Ishikawa (cell line): ENCODE measurements around the gene PEX11B.

Experiments used
- CREB1 ChIP-seq: IDR thresholded peaks from 2 replicates; pipeline ENCODE4 v1.6.1; 2012; ENCODE audit warnings: low read depth
- EGR1 ChIP-seq: IDR thresholded peaks from 2 replicates; pipeline ENCODE4 v1.6.1; 2012
- EP300 ChIP-seq: IDR thresholded peaks from 2 replicates; pipeline ENCODE4 v1.6.1; 2012; ENCODE audit warnings: borderline replicate concordance
- NFIC ChIP-seq: IDR thresholded peaks from 2 replicates; pipeline ENCODE4 v1.6.1; 2012
- TAF1 ChIP-seq: IDR thresholded peaks from 2 replicates; pipeline ENCODE4 v1.6.1; 2012; ENCODE audit warnings: low read depth, mild to moderate bottlenecking
- TCF12 ChIP-seq: IDR thresholded peaks from 2 replicates; pipeline ENCODE4 v1.6.1; 2012; ENCODE audit warnings: low read depth
- TEAD4 ChIP-seq: IDR thresholded peaks from 2 replicates; pipeline ENCODE4 v1.6.1; 2012
- YY1 ChIP-seq: IDR thresholded peaks from 2 replicates; pipeline ENCODE4 v1.6.1; 2012; ENCODE audit warnings: low read depth
- TF ChIP-seq, protein P1 (sequence below): IDR thresholded peaks from 2 replicates; pipeline ENCODE4 v1.6.1; 2012
- TF ChIP-seq, protein P2 (sequence below): IDR thresholded peaks from 2 replicates; pipeline ENCODE4 v1.6.1; 2012; ENCODE audit warnings: low read depth, mild to moderate bottlenecking
- TF ChIP-seq, protein P3 (sequence below): IDR thresholded peaks from 2 replicates; pipeline ENCODE4 v1.6.1; 2012

DNA sequence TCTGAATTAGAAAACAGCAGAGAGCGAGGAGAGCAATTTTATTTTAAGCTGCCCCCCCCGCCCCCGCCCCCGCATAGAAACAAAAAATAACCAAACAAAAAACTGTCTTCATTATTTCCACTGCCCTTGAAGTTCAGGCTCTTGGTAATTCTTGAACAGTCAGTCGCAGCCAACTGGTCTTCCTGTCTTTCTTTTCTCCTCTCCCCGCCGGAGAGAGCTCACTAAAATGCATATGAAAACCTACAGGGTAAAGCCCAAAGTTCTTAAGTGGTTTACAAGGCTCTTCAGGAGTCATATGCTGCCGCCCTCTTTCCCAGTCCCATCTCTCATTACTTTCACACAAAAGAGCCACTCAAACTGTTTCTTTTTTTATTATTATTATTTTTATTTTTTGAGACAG is 31.7 kb downstream of the PEX11B start:
- TF ChIP-seq EP300 = no peak
- no peak for TF ChIP-seq TAF1
- no peak for TF ChIP-seq TCF12
- no peak for TF ChIP-seq NFIC
- TF ChIP-seq, protein P1, sequence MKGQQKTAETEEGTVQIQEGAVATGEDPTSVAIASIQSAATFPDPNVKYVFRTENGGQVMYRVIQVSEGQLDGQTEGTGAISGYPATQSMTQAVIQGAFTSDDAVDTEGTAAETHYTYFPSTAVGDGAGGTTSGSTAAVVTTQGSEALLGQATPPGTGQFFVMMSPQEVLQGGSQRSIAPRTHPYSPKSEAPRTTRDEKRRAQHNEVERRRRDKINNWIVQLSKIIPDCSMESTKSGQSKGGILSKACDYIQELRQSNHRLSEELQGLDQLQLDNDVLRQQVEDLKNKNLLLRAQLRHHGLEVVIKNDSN = no peak
- TF ChIP-seq, protein P2, sequence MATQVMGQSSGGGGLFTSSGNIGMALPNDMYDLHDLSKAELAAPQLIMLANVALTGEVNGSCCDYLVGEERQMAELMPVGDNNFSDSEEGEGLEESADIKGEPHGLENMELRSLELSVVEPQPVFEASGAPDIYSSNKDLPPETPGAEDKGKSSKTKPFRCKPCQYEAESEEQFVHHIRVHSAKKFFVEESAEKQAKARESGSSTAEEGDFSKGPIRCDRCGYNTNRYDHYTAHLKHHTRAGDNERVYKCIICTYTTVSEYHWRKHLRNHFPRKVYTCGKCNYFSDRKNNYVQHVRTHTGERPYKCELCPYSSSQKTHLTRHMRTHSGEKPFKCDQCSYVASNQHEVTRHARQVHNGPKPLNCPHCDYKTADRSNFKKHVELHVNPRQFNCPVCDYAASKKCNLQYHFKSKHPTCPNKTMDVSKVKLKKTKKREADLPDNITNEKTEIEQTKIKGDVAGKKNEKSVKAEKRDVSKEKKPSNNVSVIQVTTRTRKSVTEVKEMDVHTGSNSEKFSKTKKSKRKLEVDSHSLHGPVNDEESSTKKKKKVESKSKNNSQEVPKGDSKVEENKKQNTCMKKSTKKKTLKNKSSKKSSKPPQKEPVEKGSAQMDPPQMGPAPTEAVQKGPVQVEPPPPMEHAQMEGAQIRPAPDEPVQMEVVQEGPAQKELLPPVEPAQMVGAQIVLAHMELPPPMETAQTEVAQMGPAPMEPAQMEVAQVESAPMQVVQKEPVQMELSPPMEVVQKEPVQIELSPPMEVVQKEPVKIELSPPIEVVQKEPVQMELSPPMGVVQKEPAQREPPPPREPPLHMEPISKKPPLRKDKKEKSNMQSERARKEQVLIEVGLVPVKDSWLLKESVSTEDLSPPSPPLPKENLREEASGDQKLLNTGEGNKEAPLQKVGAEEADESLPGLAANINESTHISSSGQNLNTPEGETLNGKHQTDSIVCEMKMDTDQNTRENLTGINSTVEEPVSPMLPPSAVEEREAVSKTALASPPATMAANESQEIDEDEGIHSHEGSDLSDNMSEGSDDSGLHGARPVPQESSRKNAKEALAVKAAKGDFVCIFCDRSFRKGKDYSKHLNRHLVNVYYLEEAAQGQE = no peak
- TF ChIP-seq YY1 = no peak
- TF ChIP-seq CREB1 = no peak
- TF ChIP-seq, protein P3, sequence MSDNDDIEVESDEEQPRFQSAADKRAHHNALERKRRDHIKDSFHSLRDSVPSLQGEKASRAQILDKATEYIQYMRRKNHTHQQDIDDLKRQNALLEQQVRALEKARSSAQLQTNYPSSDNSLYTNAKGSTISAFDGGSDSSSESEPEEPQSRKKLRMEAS = no peak
- no peak for TF ChIP-seq EGR1
- TF ChIP-seq TEAD4 = no peak
